ENCODE results near the gene CXCL13.
"Not testable (repeated sequence)": the region's sequence is repeated elsewhere in the genome, so short reads cannot be mapped to it uniquely, and the experiment has no call there.

CXCL13 gene

GRCh38 chr4:77613267-77613666 is 7.6 kb downstream of the CXCL13 start:
- no peak for DNase-seq

GRCh38 chr4:77615153-77615552 is 9.5 kb downstream of the CXCL13 start:
- DNase-seq, result no peak

GRCh38 chr4:77617203-77617602 is 11.6 kb downstream of the CXCL13 start:
- no peak for DNase-seq

GRCh38 chr4:77618383-77619241 is 13.0 kb downstream of the CXCL13 start:
- DNase-seq, result peak; percentile 90

- no peak for DNase-seq
Measured at GRCh38 chr4:77619408-77619807, 13.8 kb downstream of the CXCL13 start.

- no peak for DNase-seq
Measured at GRCh38 chr4:77621254-77621653, 15.6 kb downstream of the CXCL13 start.

DNA sequence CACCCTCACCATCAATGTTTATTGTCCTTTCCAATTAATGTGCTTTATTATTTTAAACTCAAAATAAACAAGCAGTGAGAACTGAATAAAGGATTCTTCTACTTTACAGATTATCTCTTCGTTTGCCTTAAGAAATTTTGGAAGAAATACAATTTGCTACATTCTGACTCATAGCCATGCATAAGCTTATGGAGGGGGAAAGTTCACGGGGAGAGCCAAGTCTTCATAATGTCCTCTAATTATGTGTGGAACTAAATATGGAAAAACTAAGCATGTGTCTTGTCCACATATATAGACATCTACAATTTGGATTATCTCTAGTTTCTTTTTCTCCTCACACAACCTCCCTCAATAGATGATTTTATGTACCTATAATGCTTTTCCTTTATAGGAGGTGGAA is 17.5 kb downstream of the CXCL13 start:
- DNase-seq, result no peak

DNA sequence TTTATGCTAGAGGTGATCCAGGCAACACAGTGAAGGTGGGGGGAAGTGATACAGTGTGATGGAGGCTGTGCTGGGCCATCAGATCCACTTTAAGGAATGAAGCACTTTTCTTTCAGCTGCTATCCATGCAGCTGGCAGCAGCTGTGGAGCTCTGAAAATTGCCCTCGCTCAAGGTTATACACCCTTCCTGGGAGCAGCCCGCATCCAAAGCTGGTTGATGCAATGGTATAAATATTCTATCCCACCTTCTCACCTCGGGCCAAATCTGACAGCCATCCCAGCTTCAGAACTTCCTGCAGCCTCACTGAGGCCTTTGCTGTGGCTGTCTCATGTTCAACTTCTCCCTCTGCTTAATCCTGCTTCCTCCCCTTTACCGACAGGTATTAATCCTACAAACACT is 18.6 kb downstream of the CXCL13 start:
- DNase-seq, result no peak

- DNase-seq, result no peak
Measured at GRCh38 chr4:77625485-77625884, 19.9 kb downstream of the CXCL13 start.

GRCh38 chr4:77629885-77630284 is 24.3 kb downstream of the CXCL13 start:
- no peak for DNase-seq

DNA sequence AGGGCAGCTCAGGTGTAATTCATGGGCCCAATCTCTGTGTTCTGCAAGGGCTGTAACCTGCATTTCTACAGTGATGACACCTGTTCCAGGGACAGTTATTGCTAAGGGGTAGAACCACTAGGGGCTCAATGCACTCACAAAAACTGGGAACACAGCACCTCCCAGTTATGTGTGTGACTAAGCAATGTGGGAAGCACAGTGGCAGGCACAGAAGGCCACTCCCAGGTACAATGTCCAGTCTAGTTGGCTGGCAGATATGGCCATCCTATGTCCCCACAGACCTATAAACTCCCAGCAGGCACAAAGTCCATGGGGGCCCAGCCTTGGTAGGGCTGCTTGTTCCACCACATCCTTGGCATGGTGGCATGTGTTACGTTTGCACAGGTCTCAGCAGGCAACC is 25.7 kb downstream of the CXCL13 start:
- DNase-seq, result no peak

DNA sequence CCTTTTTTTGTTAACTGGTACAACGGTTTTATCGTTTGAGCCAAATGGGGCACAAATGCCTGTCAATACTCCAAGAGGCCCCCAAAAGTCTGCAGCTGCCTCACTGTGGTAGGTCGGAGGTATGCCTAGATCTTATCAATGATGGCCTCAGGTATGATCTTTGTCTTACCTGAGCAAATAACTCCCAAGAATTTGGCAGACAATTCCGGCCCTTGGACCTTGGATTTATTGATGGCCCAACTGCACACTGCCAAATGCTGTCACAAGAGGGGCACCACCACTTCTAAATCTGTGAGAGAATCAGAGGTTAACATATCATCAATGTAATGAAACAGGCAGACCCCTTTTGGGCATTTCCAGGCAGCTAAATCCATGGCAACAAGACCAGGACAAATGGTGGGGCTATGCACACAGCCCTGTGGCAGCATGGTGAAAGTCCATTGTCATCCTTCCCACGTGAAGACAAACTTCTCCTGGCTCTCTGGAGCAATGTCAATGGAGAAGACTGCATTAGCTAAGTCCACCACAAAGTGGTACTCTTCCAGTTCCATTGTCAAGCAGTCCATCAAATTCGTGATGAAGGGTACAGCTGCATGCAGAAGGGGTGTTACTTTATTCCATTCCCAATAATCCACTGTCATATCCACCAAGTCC is 28.6 kb downstream of the CXCL13 start:
- no peak for DNase-seq

DNA sequence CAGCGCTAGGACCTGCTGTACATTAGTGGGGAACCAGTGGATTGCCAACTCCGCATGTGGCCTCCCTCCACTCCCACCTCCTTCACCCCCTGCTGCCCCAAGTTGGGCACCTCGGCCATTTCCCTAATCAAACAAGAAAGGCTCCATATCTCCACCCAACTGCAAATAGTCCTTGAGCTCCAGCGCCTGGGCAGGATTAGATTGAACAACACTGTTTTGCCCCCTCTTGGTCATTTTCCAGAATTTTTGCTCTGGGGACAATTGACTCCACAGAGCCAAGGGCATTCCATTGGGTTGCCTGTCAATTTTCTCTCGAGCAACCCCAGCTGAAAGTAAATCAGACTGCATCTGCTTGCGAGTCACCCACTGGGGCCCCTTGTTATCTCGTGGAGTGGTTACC is 29.6 kb downstream of the CXCL13 start:
- no peak for DNase-seq

- DNase-seq, result no peak
Measured at GRCh38 chr4:77635876-77636275, 30.3 kb downstream of the CXCL13 start.

GRCh38 chr4:77636902-77637301 is 31.3 kb downstream of the CXCL13 start:
- DNase-seq, result no peak

DNA sequence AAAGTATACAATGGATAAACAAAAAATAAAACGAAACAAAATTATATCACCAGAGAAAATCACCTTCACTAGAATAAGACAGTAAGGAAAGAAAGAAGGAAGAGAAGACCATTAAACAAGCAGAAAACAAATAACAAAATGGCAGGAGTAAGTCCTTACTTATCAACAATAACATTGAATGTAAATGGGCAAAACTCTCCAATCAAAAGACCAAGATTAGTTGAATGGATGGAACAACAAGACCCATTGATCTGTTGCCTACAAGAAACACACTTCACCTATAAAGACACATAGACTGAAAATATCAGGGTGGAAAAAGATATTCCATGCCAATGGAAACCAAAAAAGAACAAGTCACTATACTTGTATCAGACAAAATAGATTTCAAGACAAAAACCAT is 38.4 kb downstream of the CXCL13 start:
- not testable (repeated sequence) for DNase-seq

DNA sequence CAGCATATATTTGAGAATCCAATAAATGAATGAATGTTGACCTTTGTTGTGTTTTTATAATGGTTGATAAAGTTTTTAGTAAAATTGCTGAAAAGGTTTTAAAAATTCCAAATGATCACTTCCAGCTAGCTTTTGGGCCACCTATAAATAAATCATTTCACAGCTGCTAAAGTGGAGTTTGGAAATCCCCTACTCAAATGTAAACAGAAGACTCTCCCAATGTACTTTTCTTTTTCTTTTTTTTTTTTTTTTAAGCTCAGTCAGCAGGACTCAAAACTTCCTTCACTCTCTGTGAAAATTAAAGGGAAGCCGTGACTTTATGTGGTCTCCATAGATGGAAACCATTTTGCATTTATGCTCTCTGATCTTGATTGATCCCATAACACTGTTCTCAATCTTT is 45.2 kb downstream of the CXCL13 start:
- no peak for DNase-seq

- no peak for DNase-seq
Measured at GRCh38 chr4:77651820-77652219, 46.2 kb downstream of the CXCL13 start.

- DNase-seq, result no peak
Measured at GRCh38 chr4:77652237-77652897, 46.7 kb downstream of the CXCL13 start.

DNA sequence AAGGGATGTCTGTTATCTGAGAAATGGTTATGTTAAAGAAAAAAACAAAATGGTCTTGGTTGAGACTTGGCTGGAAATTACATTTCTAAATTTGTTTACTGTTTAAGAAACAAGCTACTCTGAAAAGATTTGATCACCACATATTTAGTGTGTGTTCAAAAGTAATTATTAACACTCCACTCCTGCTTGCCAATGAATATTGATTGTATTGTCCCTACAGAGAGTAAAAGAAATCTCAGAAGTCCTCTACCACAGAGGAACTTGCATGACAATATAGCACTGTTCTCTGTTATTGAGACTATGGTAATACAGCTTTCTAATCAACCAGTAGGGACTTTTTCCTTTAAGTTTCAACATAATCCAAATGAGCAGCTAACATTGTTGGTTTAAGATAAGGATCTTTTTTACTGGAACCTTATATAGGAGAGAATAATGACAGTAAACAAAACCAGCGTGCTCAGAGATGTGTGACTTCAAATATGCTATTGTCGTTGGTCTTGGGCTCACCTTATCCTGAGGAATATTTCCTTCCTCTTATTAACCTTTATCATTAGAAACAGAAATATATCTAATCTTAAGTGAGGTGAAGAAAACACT is 47.6 kb downstream of the CXCL13 start:
- DNase-seq, result no peak

- DNase-seq, result not testable (repeated sequence)
Measured at GRCh38 chr4:77660318-77660717, 54.7 kb downstream of the CXCL13 start.
